Measurements from ENCODE around the gene PLXND1. TPM values are rescaled to one million over a fixed set of nuclear protein-coding genes. Genes with fewer than 3 reads are reported as not detected.

The PLXND1 gene
- polyA plus RNA-seq, 1 donor from 2014 or later = 0.05 TPM

GRCh38 chr3:129530821-129531220 lies 75.7 kb downstream of the PLXND1 start:
- Histone ChIP-seq H3K9me3 (ENCODE audit: low read length) (no peaks in the 10 kb centered on the region), H3K27me3 (ENCODE audit: insufficient read depth, low read depth, low read length) (no peaks in the 10 kb centered on the region), H3K4me2 (ENCODE audit: low read length) (no peak overlapping the region), H3K4me3 (ENCODE audit: low read length) (no peak overlapping the region), H4K20me1 (ENCODE audit: insufficient read depth) (no peaks in the 10 kb centered on the region), H3K79me2 (replicated peaks; ENCODE audit: insufficient read depth, low read length) (no peaks in the 10 kb centered on the region), H3K36me3 (ENCODE audit: insufficient read depth, low read length) (no peaks in the 10 kb centered on the region), H2AFZ (ENCODE audit: low read depth, low read length) (no peak overlapping the region), H3K27ac (ENCODE audit: low read length) (no peak overlapping the region), H3F3A (ENCODE audit: insufficient read depth, low read length, poor library complexity, severe bottlenecking) (no peaks in the 10 kb centered on the region), H3K9ac (ENCODE audit: low read length) (no peak overlapping the region), H3K9me2 (ENCODE audit: insufficient read depth, low read length) (no peaks in the 10 kb centered on the region)
- TF ChIP-seq MXI1 (conservative IDR thresholded peaks at IDR 0.05; ENCODE audit: poor library complexity, severe bottlenecking) = no peak

GRCh38 chr3:129530251-129530791 lies 76.2 kb downstream of the PLXND1 start:
- Histone ChIP-seq H3K4me2 (ENCODE audit: low read length) (no peak overlapping the region), H4K20me1 (ENCODE audit: insufficient read depth) (no peaks in the 10 kb centered on the region), H3K79me2 (replicated peaks; ENCODE audit: insufficient read depth, low read length) (no peaks in the 10 kb centered on the region), H3K9ac (ENCODE audit: low read length) (no peak overlapping the region), H3K36me3 (ENCODE audit: insufficient read depth, low read length) (no peaks in the 10 kb centered on the region), H3K27ac (ENCODE audit: low read length) (no peak overlapping the region), H3K9me2 (ENCODE audit: insufficient read depth, low read length) (no peaks in the 10 kb centered on the region), H3K4me3 (ENCODE audit: low read length) (no peak overlapping the region), H3K9me3 (ENCODE audit: low read length) (no peaks in the 10 kb centered on the region), H3K27me3 (ENCODE audit: insufficient read depth, low read depth, low read length) (no peaks in the 10 kb centered on the region), H3F3A (ENCODE audit: insufficient read depth, low read length, poor library complexity, severe bottlenecking) (no peaks in the 10 kb centered on the region), H2AFZ (ENCODE audit: low read depth, low read length) (no peak overlapping the region)
- TF ChIP-seq POLR2AphosphoS5 (IDR thresholded peaks at IDR 0.05) (no peak), CTCF (IDR thresholded peaks at IDR 0.05; ENCODE audit: poor library complexity, severe bottlenecking) (no peak), REST (IDR thresholded peaks at IDR 0.05; ENCODE audit: borderline replicate concordance) (no peak), SMC3 (conservative IDR thresholded peaks at IDR 0.05; ENCODE audit: poor library complexity) (no peak), EP300 (conservative IDR thresholded peaks at IDR 0.05; ENCODE audit: poor library complexity, severe bottlenecking) (no peak), TAF1 (IDR thresholded peaks at IDR 0.05; ENCODE audit: low read depth) (no peak), EZH2 (IDR thresholded peaks at IDR 0.05; ENCODE audit: borderline replicate concordance, insufficient read depth, low read length, poor library complexity, severe bottlenecking) (no peak), RAD21 (conservative IDR thresholded peaks at IDR 0.05) (no peak), MXI1 (conservative IDR thresholded peaks at IDR 0.05; ENCODE audit: poor library complexity, severe bottlenecking) (no peak)
